GM19238 (cell line): ENCODE measurements around the gene WWC1.
A peak's percentile ranks its signal among the peaks of the same experiment; 100 is the strongest.

Source experiments
- DNase-seq: peaks from one replicate; pipeline ENCODE4 v3.0.0; 2011; ENCODE audit warnings: low spot score; ENCODE audit not compliant: insufficient read length

WWC1 gene

DNA sequence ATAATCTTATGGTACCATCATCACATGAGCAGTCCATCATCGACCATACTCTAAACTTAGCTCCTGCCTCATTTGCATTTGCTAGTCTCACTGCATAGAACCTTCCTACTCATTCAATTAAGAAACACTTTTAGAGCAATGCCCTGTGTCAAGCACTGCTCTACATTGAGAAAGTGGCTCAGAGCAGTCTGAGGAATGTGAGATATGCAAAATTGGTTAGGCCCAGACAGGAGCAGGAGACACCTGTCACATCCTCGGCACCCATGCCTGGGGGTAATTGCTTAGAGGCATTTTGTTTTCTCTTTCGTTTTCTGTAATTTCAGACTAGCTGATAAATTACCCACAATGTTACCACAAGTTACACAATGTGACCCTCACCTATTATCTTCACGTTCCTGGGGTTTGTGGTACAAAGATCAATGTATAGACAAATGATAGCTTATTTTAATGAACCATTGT, 189.9 kb downstream of the WWC1 start:
- DNase-seq, result peak; percentile 67

DNA sequence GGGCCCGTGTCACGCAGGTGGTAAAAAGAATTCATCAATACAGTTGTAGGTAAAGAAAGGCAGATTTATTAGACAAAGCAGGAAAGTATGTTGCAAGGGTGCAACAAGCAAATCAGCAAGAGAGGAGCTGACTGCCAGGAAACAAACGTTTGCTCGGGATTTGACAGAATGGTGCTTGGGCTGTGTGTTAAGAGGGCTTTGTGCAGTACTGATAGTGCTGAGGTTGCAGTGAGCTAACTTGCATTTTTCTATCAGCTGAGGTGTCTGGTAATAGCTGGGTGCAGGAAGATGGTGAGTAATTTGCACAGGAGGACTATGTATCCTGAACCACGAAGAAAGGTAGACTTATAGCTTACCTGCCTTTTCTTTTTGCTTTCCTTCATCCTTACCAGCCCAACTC, 190.9 kb downstream of the WWC1 start:
- no peak for DNase-seq

DNA sequence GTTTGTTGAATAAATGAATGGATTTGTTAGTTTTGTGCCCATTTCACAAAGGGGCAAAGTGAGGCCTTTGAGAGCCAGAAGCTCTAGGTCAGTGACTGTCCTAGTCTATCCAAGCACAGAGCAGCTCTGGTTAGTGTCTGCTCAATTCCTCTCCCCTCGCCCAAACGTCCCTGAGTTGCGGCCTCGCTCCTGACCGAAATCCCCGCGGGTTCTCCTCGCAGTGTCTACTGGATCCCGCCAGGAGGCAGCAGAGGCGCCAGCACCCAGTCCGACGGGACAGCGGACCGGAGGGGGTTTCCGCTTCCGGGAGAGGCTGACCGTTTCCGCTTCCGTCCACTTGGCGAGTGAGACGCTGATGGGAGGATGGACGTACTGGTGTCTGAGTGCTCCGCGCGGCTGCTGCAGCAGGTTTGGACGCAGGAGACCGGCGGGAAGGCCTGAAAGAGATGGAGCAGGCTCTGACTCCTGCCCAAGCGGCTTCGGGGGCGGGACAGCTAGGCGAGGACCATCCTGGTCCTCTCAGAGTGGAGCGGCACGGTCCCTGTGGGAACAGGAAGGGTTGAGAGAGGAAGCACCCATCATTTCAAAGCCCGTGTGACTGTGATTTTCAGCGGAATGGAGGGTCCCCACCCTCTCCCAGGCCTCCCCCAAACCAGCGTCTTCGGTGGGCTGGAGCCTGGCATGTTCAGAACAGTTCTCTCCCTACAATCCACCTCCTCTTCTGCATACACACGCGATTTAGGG, 194.9 kb downstream of the WWC1 start, which contains the start of gene RARS1:
Gene RARS1 (plus strand): TSS at position 336 of the 744 bp plus-strand sequence. CDS start 28 bp downstream, at position 364.
- DNase-seq, result peak; percentile 81

DNA sequence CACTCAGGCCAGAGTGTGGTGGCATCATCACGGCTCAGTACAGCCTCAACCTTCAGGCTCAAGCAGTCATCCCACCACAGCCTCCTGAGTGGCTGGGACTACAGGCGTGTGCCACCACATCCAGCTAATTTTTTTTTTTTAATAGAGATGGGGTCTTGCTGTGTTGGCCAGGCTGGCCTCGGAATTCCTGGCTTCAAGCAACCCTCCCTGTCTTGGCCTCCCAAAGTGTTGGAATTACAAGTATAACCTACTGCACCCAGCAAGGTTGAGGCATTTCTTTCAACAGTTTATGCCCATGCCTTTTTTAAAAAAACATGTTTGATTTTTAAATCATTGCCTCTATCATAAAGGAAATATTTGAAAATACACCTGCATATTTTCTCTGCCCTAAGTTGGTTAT, 197.6 kb downstream of the WWC1 start:
- no peak for DNase-seq

DNA sequence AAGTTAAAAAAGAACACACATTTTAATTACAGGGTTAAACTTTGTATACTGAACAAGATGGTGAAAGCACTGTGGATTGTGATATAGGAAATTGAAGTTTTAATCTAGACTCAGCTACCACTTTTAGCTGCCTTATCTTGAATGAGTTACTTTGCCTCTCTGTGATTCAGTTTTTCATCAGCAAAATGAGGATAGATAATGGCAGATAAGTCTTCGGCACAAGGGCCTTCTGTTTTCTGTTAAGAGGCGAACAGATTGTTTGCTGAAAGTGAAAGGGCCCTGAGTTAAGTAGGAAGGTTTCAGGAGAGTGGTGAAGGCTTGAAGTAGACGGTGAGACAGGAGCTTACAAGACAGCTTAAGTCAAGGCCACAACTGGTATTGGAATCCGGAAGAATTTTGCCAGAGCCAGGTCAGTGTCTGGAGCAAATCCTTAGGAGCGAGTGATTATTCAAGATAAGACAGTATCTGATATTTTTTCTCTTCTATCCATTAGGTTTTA, 202.7 kb downstream of the WWC1 start:
- no peak for DNase-seq

DNA sequence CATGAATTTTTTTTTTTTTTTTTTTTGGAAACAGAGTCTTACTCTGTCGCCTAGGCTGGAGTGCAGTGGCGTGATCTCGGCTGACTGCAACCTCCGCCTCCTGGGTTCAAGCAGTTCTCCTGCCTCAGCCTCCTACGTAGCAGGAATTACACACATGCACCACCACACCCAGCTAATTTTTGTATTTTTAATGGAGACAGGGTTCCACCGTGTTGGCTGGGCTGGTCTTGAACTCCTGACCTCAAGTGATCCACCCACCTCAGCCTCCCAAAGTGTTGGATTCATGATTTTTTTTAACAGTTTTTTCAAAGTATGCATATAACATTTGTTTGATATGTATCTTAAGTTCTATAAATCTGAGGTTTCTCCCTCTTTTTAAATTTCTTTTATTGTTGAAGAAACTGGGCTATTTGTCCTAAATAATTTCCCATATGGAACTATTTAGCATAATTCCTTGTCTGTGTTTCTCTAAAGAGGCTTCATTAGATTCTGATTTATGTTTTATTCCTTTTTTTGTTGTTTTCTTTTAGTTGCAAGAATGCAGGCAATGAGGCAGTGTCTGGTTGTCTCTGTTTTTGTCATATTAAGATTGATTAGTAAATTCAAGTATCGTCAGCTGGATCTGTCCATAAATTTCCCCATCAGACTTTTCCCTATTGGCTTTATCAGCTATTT, 211.3 kb downstream of the WWC1 start:
- DNase-seq, result no peak

DNA sequence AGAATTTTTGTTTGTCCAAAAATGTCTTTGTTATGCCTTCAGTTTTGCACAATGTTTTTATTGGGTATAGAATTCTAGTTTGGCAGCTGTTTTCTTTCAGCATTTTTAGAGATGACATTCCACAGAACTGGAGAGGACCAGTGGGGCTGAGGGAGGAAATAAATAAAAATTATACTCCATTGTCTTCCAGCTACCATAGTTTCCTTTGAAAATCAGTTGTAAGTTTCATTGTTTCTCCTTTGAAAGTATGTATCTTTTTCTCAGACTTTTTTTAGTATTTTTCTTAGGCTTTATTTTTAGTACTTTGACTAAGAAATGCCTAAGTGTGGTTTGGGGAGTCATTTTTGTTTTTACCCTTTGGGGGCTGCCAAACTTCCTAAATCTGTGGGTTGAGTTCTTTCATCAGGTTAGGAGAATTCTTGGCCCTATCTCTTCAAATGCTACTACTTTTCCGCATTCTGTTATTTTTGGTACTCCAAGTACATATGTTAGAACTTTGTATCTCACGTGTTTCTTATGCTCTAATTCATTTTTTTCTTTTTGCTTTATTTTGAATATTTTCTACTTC, 222.5 kb downstream of the WWC1 start:
- no peak for DNase-seq
